ENCODE results near the gene SPOCK1. TPM values are rescaled to one million over a fixed set of nuclear protein-coding genes. Genes with fewer than 3 reads are reported as not detected.

Gene SPOCK1
- polyA plus RNA-seq, 1 experiment = 304 TPM

DNA sequence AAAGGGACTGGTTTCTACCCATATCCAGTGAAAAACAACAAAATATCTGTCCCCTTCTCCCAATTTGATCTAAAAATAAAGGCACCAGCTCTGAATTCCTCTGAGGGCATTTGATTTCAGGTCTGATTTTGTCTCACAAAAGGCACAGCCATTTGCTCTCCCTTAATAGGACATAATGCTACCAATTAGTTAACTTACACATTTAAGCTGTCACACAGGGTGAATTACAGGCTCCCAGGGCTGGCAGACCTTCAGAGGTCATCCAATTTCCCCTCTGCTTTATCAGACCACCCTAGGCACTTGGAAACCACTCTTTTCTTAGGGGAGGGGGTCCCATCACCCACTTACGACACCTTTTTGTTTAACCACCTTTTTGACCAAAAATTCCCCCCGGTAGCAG lies 319.9 kb downstream of the SPOCK1 start:
- Histone ChIP-seq H3K36me3 (ENCODE audit: control insufficient read depth, insufficient read depth, low read length) (no peaks in the 10 kb centered on the region), H3K27me3 (ENCODE audit: control insufficient read depth, insufficient read depth, low read length) (no peaks in the 10 kb centered on the region), H3K4me3 (ENCODE audit: low read depth, low read length) (no peak overlapping the region)
- CTCF ChIA-PET = interaction anchor here (1.0 kb wide), 1 partner anchor 25 kb away, joined by 3 read pairs; no protein-coding TSS in a partner anchor
- no peak for DNase-seq (ENCODE audit: low read depth)
- TF ChIP-seq, protein P1, sequence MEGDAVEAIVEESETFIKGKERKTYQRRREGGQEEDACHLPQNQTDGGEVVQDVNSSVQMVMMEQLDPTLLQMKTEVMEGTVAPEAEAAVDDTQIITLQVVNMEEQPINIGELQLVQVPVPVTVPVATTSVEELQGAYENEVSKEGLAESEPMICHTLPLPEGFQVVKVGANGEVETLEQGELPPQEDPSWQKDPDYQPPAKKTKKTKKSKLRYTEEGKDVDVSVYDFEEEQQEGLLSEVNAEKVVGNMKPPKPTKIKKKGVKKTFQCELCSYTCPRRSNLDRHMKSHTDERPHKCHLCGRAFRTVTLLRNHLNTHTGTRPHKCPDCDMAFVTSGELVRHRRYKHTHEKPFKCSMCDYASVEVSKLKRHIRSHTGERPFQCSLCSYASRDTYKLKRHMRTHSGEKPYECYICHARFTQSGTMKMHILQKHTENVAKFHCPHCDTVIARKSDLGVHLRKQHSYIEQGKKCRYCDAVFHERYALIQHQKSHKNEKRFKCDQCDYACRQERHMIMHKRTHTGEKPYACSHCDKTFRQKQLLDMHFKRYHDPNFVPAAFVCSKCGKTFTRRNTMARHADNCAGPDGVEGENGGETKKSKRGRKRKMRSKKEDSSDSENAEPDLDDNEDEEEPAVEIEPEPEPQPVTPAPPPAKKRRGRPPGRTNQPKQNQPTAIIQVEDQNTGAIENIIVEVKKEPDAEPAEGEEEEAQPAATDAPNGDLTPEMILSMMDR (IDR thresholded peaks at IDR 0.05; ENCODE audit: insufficient read depth, low read depth, low read length) = no peak
- POLR2A ChIA-PET = no interaction called here

DNA sequence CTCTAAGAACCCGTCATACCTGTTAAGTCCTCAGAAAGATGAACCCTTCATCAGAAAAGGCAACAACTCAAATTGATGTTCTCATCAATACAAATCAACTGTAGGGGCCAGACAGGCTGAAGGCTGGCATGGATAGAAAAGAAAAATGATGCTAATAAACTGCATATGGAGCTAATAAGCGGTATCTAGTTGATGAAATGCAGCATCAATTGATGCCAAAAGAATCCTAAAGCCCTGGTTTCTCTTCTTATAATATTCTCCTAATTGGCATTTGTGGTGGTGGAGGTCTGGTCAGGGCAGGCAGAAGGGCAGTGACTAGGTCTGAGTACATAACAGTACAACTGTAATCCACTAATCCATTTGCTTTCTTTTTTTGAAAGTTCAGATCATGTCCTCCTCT lies 322.5 kb downstream of the SPOCK1 start:
- no peaks in the 10 kb centered on the region for H3K36me3 ChIP-seq (ENCODE audit: control insufficient read depth, insufficient read depth, low read length)
- CTCF ChIA-PET = interaction anchor here (1.1 kb wide), 1 partner anchor 12 kb away, joined by 3 read pairs; no protein-coding TSS in a partner anchor
- no peaks in the 10 kb centered on the region for H3K27me3 ChIP-seq (ENCODE audit: control insufficient read depth, insufficient read depth, low read length)
- no peak for DNase-seq (ENCODE audit: low read depth)
- TF ChIP-seq, protein P1 (IDR thresholded peaks at IDR 0.05; ENCODE audit: insufficient read depth, low read depth, low read length) = no peak
- H3K4me3 ChIP-seq (ENCODE audit: low read depth, low read length) = no peak overlapping the region
- POLR2A ChIA-PET = no interaction called here

DNA sequence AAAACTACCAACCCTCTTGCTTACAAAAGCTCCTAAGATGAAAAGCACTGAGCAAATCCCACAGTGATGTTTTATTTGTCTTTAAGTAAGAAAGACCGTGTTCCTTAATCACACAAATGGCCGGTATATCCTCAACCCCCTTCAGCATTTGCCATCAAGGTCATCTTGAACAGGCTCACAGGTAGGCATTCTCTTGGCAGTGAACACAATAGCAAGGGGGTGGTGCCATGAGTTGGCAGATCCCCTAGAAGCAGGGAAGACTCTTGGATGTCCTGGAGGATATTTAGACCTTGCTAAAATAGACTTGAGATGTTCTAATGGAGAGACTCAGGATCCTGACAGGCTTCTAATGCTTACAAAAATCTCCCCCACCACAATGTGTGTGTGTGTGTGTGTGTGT lies 323.0 kb downstream of the SPOCK1 start:
- no peak for DNase-seq (ENCODE audit: low read depth)
- H3K27me3 ChIP-seq (ENCODE audit: control insufficient read depth, insufficient read depth, low read length) = no peaks in the 10 kb centered on the region
- no peak overlapping the region for H3K4me3 ChIP-seq (ENCODE audit: low read depth, low read length)
- ChIA-PET POLR2A (no interaction called here), CTCF (no interaction called here)
- TF ChIP-seq, protein P1 (IDR thresholded peaks at IDR 0.05; ENCODE audit: insufficient read depth, low read depth, low read length) = no peak
- no peaks in the 10 kb centered on the region for H3K36me3 ChIP-seq (ENCODE audit: control insufficient read depth, insufficient read depth, low read length)

DNA sequence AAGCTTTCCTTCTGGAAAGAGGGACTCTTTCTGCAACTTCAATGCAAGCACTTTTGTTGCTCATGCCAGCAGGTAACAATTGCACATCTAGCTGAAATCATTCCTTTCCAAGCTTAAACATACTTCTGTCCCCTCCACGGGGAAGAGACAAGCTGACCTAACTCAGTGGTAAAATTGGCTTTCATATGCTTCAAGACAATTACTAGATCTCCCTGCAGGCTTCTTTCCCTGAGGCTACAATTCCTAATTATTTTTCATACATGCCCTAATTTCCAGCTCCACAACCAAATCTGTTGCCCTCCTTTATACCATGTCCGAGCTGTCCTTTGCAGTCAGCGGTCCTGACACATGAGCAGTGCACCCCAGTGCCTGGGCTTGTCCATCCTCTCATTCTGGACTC lies 324.9 kb downstream of the SPOCK1 start:
- Histone ChIP-seq H3K27me3 (ENCODE audit: control insufficient read depth, insufficient read depth, low read length) (no peaks in the 10 kb centered on the region), H3K4me3 (ENCODE audit: low read depth, low read length) (no peak overlapping the region), H3K36me3 (ENCODE audit: control insufficient read depth, insufficient read depth, low read length) (no peaks in the 10 kb centered on the region)
- ChIA-PET POLR2A (no interaction called here), CTCF (interaction anchor here (1.0 kb wide), 1 partner anchor 8 kb away, joined by 3 read pairs; no protein-coding TSS in a partner anchor)
- DNase-seq (ENCODE audit: low read depth) = no peak
- TF ChIP-seq, protein P1 (IDR thresholded peaks at IDR 0.05; ENCODE audit: insufficient read depth, low read depth, low read length) = no peak

- TF ChIP-seq, protein P1 (IDR thresholded peaks at IDR 0.05; ENCODE audit: insufficient read depth, low read depth, low read length) = no peak
- H3K27me3 ChIP-seq (ENCODE audit: control insufficient read depth, insufficient read depth, low read length) = no peaks in the 10 kb centered on the region
- no peaks in the 10 kb centered on the region for H3K36me3 ChIP-seq (ENCODE audit: control insufficient read depth, insufficient read depth, low read length)
- CTCF ChIA-PET = interaction anchor here (0.7 to 1.5 kb wide), 3 partner anchors 8 to 97 kb away, joined by 3 to 4 read pairs (median 3); no protein-coding TSS in a partner anchor
- no peak for DNase-seq (ENCODE audit: low read depth)
- POLR2A ChIA-PET = no interaction called here
- no peak overlapping the region for H3K4me3 ChIP-seq (ENCODE audit: low read depth, low read length)
These were observed 326.9 kb downstream of the SPOCK1 start for GRCh38 chr5:137172258-137172657.
